GM18519 (cell line): Measurements from ENCODE around the gene KRT4.
"Not testable (repeated sequence)": the region's sequence is repeated elsewhere in the genome, so short reads cannot be mapped to it uniquely, and the experiment has no call there.

Experiments
- ATAC-seq: cut with Tn5 transposase; IDR thresholded peaks from one replicate; pipeline ENCODE4 v1.9.1; 2021; ENCODE audit warnings: mild to moderate bottlenecking, moderate library complexity; ENCODE audit not compliant: unreplicated experiment, low FRiP score

KRT4 gene

DNA sequence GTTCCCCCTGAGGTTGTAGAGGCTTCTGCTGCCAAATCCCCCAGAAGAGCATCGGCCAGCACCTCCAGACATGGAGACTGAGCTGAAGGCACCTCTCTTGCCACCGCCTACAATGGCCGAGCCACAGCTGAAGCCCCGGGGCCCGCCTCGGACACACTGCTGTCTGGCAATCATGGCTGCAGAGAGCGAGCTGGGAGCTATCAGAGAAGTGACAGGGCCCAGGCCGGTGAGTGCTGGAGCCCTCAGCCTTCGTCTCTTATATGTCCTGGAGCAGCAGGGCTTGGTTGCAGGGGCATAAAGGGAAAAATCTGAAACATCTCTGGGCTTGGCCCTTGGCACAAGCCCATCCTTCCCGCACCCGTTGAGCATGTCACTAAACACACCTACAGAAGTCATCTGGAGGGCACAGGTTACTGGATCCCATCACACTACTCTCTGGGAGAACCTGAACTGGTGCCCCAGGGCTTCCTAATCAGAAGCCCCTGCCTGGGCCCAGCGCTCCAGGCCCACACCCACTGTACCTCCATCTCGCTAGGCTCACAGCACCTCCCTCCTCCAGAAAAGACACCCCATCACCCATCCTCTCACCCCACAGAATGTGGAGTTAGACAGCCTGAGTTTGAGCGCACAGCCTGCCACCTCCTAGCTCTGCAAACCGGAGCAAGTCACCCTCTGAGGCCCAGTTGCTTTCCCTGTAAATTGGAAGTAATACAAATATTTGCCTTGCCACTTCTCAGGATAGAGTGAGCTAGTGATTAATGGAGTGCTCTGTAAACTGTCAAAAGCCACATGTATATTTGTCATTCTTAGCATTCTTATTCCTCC is at the start of gene KRT4:
TSS of gene KRT4 (minus strand) at position 232 of the 825 bp plus-strand sequence. CDS start at position 174, 58 bp downstream.
- no peak for ATAC-seq

DNA sequence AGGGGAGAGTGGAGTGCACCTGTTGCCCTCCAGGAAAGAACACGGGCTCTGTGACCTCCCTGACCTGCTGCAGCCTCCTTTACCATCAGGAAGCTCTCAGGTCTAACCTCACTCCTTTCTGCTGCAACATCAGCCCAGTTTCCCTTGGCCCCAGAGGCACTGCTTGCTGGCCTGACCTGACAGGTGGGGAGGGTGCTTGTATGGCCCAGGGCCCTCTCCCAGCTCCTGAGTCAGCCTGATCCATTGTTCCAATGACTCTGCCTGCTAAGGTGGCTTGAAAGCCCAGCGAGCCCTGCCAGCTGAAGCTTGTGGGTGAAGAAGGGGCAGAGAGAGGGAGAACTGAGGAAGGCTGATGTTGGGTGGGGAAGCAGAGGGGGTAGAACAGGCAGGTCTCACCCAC is 48.1 kb upstream of the KRT4 start:
- no peak for ATAC-seq

DNA sequence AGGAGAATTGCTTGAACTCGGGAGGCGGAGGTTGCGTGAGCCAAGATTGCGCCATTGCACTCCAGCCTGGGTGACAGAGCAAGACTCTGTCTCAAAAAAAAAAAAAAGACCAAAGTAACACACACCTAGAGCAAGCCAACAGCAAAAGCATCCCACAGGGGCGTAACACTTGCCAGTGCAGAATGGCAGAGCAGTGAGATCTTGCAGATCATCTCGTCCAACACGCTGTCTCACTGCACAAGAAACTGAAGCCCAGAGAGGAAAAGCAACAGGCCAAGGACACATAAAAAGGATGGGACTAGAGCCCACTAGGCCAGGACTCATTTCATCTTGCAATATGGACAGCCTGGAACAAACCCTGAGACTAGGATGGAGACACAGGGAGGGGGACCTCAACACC is 47.6 kb upstream of the KRT4 start:
- no peak for ATAC-seq

DNA sequence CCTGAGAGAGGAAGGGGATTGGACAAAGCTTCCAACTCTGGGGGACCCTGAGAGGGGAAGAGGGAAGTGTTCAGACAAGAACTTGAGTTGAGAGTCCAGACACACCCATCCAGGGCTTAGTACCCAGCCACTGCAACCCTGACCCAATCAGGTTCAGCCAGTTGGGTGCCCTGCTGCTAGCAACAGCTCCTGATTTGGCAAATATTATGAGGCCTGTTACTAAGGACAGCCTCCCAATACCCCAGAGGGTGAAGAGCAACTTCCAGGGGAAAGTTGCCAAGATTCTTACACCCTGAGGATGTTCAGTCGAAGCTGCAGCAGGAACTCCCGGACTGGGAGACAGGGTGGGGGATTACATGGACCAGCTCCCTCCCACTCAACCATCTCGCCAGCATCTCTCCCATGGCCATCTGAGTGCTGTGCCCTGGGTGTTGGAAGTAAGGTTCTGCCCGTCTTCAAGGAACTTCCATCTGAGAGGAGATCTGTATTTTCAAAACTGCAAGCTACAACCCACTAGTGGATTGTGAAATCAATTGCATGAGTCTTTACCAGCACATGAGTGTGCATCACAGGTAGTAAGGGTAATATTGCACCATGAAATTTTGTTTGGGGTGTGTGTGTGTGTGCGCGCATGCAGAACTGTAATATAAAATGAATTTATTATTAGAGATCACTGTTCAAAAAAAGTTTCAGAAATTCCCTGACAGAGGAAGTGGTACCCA is 46.3 kb upstream of the KRT4 start:
- no peak for ATAC-seq

DNA sequence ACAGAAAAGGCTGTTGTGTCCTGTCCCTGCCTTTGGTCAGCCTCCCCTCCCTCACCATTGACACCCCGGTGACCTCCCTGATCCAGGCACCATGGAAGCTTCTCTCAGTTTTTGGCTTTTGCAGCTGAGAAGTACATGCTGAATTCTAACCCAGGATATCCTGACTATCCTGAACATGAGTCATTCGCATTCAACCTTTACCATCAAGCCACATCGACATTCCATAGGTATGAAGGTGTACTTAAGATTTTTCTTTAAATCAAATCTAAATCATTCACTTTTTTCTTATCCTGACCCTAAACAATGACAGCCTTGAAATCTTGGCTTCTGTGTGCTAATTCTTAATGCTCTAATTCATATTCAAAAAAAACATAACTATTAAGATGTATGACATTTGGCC is 43.6 kb upstream of the KRT4 start:
- ATAC-seq, result no peak

DNA sequence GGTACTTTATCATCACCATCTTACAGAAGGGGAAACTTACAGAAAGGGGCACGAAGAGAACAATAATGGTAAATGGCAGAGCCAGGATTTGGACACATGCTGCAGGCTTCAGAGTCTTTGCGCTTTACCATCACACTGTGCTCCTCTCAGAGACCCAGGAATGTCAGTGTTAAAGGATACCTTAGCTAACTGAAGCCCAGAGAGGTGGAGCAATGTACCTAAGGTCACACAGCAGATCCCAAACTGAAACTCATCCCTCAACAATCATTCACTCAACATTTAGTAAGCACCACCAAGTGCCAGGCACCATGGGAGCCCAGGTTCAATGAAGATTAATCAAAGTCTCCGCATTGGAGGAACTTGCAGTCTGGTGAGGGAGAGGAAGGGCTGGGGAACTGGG is 42.9 kb upstream of the KRT4 start:
- ATAC-seq, result no peak

DNA sequence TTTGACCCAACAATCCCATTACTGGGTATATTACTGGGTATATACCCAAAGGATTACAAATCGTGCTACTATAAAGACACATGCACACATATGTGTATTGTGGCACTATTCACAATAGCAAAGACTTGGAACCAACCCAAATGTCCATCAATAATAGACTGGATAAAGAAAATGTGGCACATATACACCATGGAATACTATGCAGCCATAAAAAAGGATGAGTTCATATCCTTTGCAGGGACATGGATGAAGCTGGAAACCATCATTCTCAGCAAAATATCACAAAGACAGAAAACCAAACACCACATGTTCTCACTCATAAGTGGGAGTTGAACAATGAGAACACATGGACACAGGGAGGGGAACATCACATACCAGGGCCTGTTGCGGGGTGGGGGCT is 42.2 kb upstream of the KRT4 start:
- not testable (repeated sequence) for ATAC-seq

DNA sequence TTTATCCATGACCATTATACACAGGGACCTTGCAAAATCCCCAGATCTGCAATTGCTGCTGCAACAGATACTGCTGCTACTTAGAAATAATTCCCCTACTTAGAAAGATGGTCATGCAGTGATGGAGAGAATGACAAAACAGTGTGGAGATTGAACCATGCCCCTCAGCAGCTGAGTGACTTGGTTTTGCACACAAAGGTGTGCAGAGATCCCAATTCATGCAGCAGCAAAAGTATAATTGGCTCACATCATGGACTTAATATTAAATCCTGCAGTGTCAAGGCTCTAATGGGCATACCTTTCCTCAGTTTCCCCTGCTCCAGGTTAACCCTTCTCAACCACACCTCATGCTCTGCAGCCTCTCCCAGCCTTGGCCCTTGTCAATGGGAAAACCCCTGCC is 37.9 kb upstream of the KRT4 start:
- ATAC-seq, result no peak

DNA sequence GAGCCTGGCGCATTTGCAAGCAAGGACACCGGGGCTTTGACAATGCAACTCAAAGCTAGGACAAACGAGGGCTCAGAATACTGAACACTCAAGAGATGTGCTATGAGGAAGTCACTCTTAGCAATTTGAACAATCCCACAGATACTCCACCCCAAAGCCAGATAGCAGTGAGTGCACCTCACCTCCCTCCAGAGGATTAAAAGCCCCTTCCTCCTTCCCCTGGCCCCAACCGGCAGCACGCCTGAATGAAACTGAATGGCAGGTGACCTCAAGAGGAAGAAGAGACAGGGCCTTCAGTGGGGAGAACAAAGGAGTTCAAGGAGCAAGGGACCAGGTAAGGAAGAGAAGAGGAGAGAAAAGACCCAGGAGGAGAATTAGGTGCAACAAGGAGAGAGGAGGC is 36.8 kb upstream of the KRT4 start:
- ATAC-seq, result no peak

DNA sequence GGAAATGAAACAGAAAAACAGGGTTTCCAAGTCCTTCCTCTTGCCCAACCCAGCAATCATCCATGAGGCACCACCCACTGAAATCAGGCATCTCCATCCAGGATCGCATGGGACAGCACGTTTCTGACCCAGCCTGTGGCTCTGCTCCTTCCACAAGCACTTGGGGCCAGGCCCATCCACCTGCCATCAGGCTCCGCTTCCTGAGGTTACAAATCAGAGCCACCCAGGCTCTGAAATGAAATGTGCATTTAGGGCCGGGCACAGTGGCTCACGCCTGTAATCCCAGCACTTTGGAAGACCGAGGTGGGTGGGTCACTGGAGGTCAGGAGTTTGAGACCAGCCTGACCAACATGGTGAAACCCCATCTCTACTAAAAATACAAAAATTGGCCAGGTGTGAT is 35.6 kb upstream of the KRT4 start:
- ATAC-seq, result no peak

DNA sequence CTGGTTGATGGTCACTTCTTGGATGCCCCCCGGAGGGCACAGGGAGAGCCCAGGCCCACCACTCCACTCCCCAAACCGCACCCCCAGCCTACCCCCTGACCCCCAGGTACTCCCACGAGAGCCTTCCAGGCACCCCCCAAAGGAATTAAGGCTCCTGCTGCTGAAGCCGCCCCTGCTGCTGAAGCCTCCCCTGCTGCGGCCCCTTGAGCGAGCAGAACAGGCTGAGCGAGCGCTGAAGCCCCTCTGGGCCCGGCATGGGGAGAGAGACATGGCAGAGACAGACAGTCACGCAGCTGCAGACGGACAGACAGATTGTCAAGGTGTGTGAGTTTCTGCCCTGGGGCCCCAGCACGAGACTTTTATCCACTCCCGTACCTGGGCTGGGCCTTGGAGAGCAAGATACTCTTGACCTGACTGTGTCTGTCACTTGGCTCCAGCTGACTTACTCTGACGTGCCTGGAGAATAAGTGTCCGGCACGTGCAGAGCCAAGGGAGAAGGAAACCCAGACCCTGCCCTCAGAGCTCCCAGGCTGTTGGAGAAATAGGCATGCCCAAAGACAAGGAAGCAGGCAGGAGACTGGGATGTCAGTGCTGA is 34.8 kb upstream of the KRT4 start, which contains the start of gene KRT78:
TSS of gene KRT78 (minus strand) at position 334 of the 595 bp plus-strand sequence. CDS start at position 270, 64 bp downstream.
- ATAC-seq, result no peak

DNA sequence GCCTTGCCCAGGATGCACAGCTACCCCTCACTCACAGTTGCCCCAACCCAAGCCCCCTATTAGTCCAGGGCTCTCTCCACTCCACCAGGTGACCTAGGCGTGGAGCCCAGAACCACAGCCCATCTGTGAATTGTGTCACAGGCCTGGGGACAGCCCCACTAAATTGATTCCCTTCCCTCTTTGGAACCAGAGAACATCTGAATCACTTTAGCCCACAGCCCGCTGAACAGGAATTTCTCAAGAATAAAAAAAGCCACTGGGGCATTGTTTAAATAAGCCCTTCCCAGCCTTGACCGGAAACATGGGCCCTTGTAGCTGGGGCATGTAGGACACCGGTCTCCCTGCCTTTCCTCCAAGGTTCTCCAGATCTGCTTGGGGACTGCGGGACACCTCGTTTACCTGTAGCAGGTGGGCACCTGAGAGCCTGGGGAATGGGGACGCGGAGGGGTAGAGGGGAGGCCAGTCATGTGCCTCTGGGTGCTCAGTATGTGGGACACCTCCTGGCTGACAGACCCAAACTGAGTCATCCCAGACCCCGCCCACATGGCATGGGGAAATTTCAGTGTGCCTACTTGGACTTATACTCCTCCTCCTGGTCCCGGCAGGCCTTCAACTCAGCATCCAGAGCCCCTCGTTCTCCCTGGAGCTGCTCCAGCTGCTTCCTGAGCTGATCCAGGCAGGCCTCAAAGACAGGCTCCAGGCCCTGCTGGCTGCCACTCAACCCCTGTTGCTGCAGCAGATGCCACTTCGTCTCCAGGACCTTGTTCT is 33.6 kb upstream of the KRT4 start:
- no peak for ATAC-seq

DNA sequence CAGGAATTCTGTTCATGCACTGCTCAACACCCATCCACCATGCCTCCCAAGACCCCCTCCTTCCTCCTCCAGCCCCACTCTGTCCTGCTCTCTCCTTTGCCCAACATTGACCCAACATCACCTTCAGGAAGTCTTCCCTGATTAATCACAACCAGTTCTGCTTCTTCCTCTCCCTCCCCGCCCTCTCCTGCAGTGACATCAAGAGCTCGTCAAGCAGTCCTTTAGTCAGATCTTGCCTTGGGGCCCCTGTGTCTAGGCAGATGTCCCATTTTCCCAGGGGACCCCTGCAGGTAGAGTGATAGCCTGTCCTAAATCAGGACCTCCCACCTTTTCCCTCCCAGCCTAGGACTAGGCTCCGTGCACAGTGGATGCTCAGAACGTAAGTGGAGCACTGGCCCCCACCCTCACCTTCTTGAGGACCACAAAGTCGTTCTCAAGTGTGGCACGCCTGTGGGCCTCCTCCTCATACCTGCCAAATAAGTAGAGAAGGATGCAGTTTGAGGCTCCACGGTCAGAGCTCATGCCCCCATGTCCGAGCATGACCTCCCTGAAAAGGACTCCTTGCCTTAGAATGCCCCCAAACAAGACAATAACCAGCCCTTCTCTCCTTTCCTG is 32.5 kb upstream of the KRT4 start:
- no peak for ATAC-seq

DNA sequence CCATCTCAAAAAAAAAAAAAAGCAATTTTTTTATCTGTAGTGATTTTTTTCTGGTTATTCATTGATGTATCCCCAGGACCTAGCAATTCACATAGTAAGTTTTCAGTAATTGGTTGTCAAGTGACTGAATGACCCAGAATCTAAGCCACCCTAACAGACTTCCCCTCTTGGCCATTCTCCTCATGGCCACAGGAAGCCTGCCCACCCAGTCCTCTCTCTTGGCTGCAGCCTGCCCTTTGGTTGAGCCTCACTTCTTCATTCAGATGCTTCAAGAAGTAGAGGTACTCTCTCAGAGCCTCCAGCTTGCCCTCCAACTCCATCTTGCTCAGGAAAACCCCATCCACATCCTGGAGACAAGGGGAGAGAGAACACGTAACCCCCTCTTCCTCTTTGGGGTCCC is 32.0 kb upstream of the KRT4 start:
- ATAC-seq, result no peak

DNA sequence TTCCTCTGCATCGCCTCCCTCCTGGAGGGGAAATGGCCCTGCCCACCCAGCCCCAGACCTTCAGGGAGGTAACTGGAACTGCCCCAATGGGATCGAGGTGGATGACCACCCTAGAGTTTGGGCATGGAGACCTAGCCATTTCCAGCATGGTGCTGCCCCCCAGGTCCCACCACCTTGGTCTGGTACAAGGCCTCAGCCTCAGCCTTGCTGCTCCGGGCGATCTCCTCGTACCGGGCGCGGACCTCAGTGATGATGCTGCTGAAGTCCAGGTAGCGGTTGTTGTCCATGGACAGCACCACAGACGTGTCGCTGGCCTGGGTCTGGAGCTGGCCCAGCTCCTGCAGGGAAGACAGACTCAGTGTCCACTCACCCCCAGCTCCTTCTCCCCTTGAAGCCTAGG is 30.5 kb upstream of the KRT4 start:
- no peak for ATAC-seq

DNA sequence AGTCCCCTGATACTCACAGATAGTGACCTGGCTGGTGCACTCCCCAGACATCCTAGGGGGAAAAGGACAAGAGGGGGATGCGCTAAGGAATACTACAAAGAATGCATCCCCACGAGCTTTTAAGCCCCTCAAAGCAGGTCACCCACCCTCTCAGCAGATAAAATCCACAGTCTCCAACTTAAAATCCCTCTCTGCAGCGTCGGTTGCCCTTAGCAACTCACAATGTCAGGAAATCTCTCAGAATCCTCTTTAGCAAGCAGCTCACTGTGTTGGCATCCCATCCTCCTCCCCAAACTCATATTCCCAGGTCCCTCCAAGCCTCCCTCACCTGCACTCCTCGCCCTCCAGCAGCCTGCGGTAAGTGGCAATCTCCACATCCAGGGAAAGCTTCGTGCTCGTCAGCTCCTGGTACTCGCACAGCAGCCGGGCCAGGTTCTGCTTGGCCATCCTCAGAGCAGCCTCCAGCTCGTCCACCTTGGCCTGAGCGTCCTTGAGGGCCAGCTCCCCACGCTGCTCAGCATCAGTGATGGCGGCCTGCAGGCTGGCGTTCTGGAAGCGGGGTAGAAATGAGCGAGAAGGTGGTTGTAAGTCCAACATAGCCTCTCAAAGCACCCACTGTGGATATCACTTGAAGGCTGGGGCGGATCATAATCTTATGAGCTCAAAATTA is 25.7 kb upstream of the KRT4 start:
- no peak for ATAC-seq

DNA sequence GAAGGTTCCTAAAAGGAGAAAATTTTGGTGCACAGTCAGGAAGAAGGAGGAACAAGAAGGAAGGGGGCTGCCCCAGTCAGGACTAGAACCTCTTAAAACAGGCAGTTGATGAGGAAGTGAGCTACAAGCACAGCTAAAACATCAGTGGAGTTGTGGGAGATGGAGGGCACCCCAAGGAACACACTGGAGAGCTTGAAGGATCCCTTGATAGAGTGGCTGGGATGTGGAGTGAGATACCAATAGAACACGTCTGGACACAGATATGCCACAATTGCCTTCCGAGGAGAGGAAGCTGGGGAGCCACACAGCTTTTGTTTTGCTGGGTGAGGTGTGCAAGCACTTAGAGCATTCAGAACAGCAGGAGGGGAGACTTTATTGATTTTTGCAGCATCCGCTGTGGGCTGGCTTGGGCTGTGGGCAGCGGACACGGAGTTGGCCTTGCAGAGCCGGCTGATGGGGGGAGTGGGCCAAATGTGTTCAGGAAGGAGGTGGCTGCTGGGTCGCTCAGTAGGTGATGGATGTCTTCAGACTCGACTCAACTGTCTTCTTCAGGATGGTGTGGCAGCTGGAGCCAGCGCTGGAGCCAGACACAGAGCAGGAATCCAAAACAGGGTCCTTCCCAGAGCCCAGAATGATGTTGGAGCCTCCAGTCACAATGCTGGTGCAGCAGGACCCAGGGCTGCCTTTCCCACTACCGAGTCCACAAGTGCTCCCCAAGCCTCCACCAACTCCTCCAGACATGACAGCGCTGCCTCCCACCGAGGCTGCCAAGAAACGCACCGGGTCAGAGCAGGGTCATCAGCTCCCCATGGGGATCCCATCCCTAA is 24.9 kb upstream of the KRT4 start:
- ATAC-seq, result no peak

DNA sequence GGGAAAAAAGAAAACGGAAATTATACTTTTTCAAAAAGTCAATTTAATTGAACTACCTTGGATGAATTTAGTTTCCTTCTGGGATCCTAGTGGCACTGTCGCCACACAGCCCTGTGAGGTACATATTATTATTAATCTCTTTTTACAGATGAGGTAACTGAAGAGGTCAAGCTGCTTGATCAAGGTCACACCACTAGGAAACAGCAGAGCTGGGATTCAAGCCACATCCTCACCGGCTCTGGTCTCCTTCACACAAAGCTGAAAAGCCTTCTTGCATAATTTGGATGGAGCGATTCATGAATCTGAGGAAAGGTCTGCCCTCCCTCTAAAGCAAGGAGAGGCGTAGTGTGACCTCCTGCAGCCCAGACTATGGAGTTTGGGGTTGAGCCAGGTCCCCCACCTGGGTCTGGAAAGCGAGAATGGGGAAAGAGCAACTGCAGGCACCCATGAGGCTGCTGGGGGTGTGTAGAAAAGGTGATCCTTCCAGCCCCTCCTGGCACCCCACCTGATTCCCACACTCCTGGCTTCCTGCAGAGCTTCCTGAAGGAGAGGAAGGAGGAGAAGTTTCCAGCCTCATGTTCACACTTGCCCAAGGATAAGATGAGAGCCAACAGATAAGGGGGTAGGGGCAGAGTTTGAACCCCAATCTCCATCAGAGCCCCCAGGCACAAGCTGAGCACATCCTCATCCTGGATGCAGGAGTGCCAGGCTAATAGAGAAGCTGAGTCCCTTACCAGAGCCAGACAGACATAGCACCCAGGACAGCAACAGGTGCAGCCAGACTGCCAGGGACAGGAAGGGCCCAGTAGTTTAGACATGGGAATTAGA is 24.1 kb upstream of the KRT4 start:
- no peak for ATAC-seq
